IMR-90 (cell line): ENCODE measurements around the gene CFDP1. TPM values are rescaled to one million over a fixed set of nuclear protein-coding genes. Genes with fewer than 3 reads are reported as not detected.

ENCODE experiments used
- ATAC-seq: fragments of 200-7000 bp; cut with Tn5 transposase; 2 replicates; pipeline ENCODE4 v1.9.1; 2020; ENCODE audit warnings: low read depth, mild to moderate bottlenecking, moderate library complexity
- BruUV-seq: library from RNA; stranded (reverse); fragments of 400-500 nt; replicated peaks from 2 replicates; lab custom pipeline; 2021; lab: Mats Ljungman, UMichigan
- CTCF ChIA-PET: fragments of 300-600 bp; formaldehyde crosslinking; extraction: SDS; loops from one replicate; lab custom pipeline; 2021; ENCODE audit warnings: antibody characterized with exemption; lab: Yijun Ruan, JAX
- POLR2A ChIA-PET: fragments of 300-600 bp; sonication (Branson Sonifier 250); formaldehyde crosslinking; loops from one replicate; lab custom pipeline; 2022; ENCODE audit warnings: antibody characterized with exemption; ENCODE audit not compliant: unreplicated experiment; lab: Charles Lee
- DNase-seq: peaks from one replicate; pipeline ENCODE4 v3.0.0; 2013
- H2AFZ ChIP-seq: replicated peaks from 2 replicates; pipeline ENCODE3; 2013; ENCODE audit warnings: low read length, mild to moderate bottlenecking; ENCODE audit not compliant: poor library complexity
- H2AK5ac ChIP-seq: 2 replicates; pipeline ENCODE4 v1.6.1; 2013; ENCODE audit warnings: low read depth, low read length, inconsistent platforms
- H2AK9ac ChIP-seq: replicated peaks from 2 replicates; pipeline ENCODE3; 2013; ENCODE audit warnings: mild to moderate bottlenecking, low read depth, low read length, moderate library complexity; ENCODE audit not compliant: poor library complexity
- H2BK120ac ChIP-seq: 2 replicates; pipeline ENCODE4 v1.6.1; 2013; ENCODE audit warnings: low read depth, low read length, inconsistent platforms
- H2BK15ac ChIP-seq: 3 replicates; pipeline ENCODE4 v1.6.1; 2013; ENCODE audit warnings: low read depth, low read length, inconsistent platforms
- H2BK20ac ChIP-seq: 2 replicates; pipeline ENCODE4 v1.6.1; 2013; ENCODE audit warnings: low read depth, mild to moderate bottlenecking, inconsistent platforms, low read length, moderate library complexity
- H2BK5ac ChIP-seq: 2 replicates; pipeline ENCODE4 v1.6.1; 2013; ENCODE audit warnings: mild to moderate bottlenecking, low read depth, low read length, inconsistent platforms; ENCODE audit not compliant: poor library complexity, severe bottlenecking
- H3K14ac ChIP-seq: replicated peaks from 2 replicates; pipeline ENCODE4 v1.6.1; 2013; ENCODE audit warnings: low read depth, low read length, inconsistent platforms
- H3K18ac ChIP-seq: 2 replicates; pipeline ENCODE4 v1.6.1; 2013; ENCODE audit warnings: low read depth, low read length, control low read depth
- H3K23ac ChIP-seq: 2 replicates; pipeline ENCODE4 v1.6.1; 2013; ENCODE audit warnings: low read depth, low read length, inconsistent platforms
- H3K27ac ChIP-seq: 2 replicates; pipeline ENCODE4 v1.5.1; 2013; ENCODE audit warnings: mild to moderate bottlenecking, control low read depth, low read length; ENCODE audit not compliant: insufficient read depth
- H3K27me3 ChIP-seq: 2 replicates; pipeline ENCODE4 v1.6.1; 2013; ENCODE audit warnings: low read length; ENCODE audit not compliant: control insufficient read depth, insufficient read depth
- H3K36me3 ChIP-seq: 2 replicates; pipeline ENCODE4 v1.6.1; 2013; ENCODE audit warnings: low read length, mixed read lengths; ENCODE audit not compliant: control insufficient read depth, insufficient read depth
- H3K4ac ChIP-seq: 2 replicates; pipeline ENCODE4 v1.6.1; 2013; ENCODE audit warnings: low read depth, low read length, inconsistent platforms
- H3K4me1 ChIP-seq: 2 replicates; pipeline ENCODE4 v1.6.1; 2013; ENCODE audit warnings: low read length, mixed read lengths; ENCODE audit not compliant: control insufficient read depth, insufficient read depth
- H3K4me2 ChIP-seq: 2 replicates; pipeline ENCODE4 v1.6.1; 2013; ENCODE audit warnings: low read depth, mild to moderate bottlenecking, control low read depth, low read length, moderate library complexity
- H3K4me3 ChIP-seq: 2 replicates; pipeline ENCODE4 v1.5.1; 2013; ENCODE audit warnings: low read depth, mild to moderate bottlenecking, control low read depth, low read length, moderate library complexity; ENCODE audit not compliant: insufficient read depth
- H3K56ac ChIP-seq: 2 replicates; pipeline ENCODE4 v1.6.1; 2013; ENCODE audit warnings: low read length, inconsistent platforms; ENCODE audit not compliant: insufficient read depth; ENCODE audit errors: extremely low read depth
- H3K79me1 ChIP-seq, 2 experiments: 2 replicates each; pipeline ENCODE4 v1.6.1; 2013; ENCODE audit warnings: low read length in 2 of 2, inconsistent platforms in 1 of 2, low read depth in 1 of 2
- H3K9ac ChIP-seq: 2 replicates; pipeline ENCODE4 v1.6.1; 2013; ENCODE audit warnings: low read depth, low read length, control low read depth
- H3K9me1 ChIP-seq: 2 replicates; pipeline ENCODE4 v1.6.1; 2013; ENCODE audit warnings: low read length, inconsistent platforms; ENCODE audit not compliant: insufficient read depth
- H3K9me3 ChIP-seq: 2 replicates; pipeline ENCODE4 v1.6.1; 2013; ENCODE audit warnings: low read length; ENCODE audit not compliant: control insufficient read depth, insufficient read depth
- H4K20me1 ChIP-seq: 2 replicates; pipeline ENCODE4 v1.6.1; 2013; ENCODE audit warnings: low read length, inconsistent platforms; ENCODE audit not compliant: insufficient read depth
- H4K5ac ChIP-seq: 2 replicates; pipeline ENCODE4 v1.6.1; 2013; ENCODE audit warnings: mild to moderate bottlenecking, low read depth, low read length, control low read depth
- H4K8ac ChIP-seq, 2 experiments: 2 replicates each; pipeline ENCODE4 v1.6.1; 2013; ENCODE audit warnings: low read depth in 2 of 2, low read length in 2 of 2, control low read depth in 1 of 2, inconsistent platforms in 1 of 2
- H4K91ac ChIP-seq: 2 replicates; pipeline ENCODE4 v1.6.1; 2013; ENCODE audit warnings: low read depth, low read length, inconsistent platforms; ENCODE audit not compliant: insufficient read depth
- BHLHE40 ChIP-seq: fragments of 150-350 bp; IDR thresholded peaks from 2 replicates; pipeline ENCODE4 v1.6.1; 2016; ENCODE audit warnings: mild to moderate bottlenecking, low read depth, low read length
- FOS ChIP-seq: fragments of 150-350 bp; IDR thresholded peaks from 2 replicates; pipeline ENCODE4 v1.6.1; 2016; ENCODE audit warnings: low read depth, low read length
- MAFK ChIP-seq: IDR thresholded peaks from 2 replicates; pipeline ENCODE4 v1.6.1; 2012; ENCODE audit warnings: low read depth, low read length, improper control_type of control experiment
- MAZ ChIP-seq: IDR thresholded peaks from 2 replicates; pipeline ENCODE4 v1.6.1; 2012; ENCODE audit warnings: low read depth, mild to moderate bottlenecking, low read length, improper control_type of control experiment, moderate library complexity, borderline replicate concordance
- MXI1 ChIP-seq: IDR thresholded peaks from 2 replicates; pipeline ENCODE4 v1.6.1; 2012; ENCODE audit warnings: low read depth, mild to moderate bottlenecking, low read length, moderate library complexity, borderline replicate concordance
- RAD21 ChIP-seq: IDR thresholded peaks from 2 replicates; pipeline ENCODE4 v1.6.1; 2012; ENCODE audit warnings: low read length, improper control_type of control experiment
- RCOR1 ChIP-seq: IDR thresholded peaks from 2 replicates; pipeline ENCODE4 v1.6.1; 2012; ENCODE audit warnings: mild to moderate bottlenecking, low read length, improper control_type of control experiment; ENCODE audit not compliant: insufficient replicate concordance
- RFX5 ChIP-seq: IDR thresholded peaks from 2 replicates; pipeline ENCODE4 v1.8.0; 2012; ENCODE audit warnings: low read depth, mild to moderate bottlenecking, low read length, moderate library complexity
- WGBS, 2 experiments: methylation state at CpG; one replicate each; pipeline versions ENCODE4 v1.1.5 to v1.1.7; 2013; ENCODE audit warnings: missing lambda C conversion rate in 2 of 2; ENCODE audit not compliant: insufficient read length in 1 of 2; ENCODE audit errors: extremely low coverage in 2 of 2; 5-methylcytosine and 5-hydroxymethylcytosine counted together
- dilution Hi-C: fragments of 300-500 bp; cut with HindIII; formaldehyde crosslinking; loops from one replicate; pipeline ENCODE4 v1.14.3; 2018; ENCODE audit warnings: low sequenced_read_pairs; ENCODE audit not compliant: unreplicated experiment
- in situ Hi-C: fragments of 300-500 bp; cut with MboI; formaldehyde crosslinking; loops from 3 replicates; pipeline ENCODE4 v1.14.3; 2019; ENCODE audit warnings: low sequenced_read_pairs, inconsistent platforms, mixed read lengths
- intact Hi-C: fragments of 100-400 bp; cut with micrococcal nuclease; formaldehyde crosslinking; loops from 2 replicates; pipeline ENCODE4 v1.10.0; 2022
- polyA plus RNA-seq, 3 experiments: library from polyadenylated mRNA; depleted of rRNA; stranded (reverse); fragments of >200 nt; gene quantifications; 2 replicates each; pipeline ENCODE4 v1.2.3, GENCODE V29; 2012; ENCODE audit warnings: low replicate concordance in 1 of 3
- total RNA-seq: library from RNA; depleted of rRNA; stranded (reverse); fragments of >200 nt; gene quantifications from 2 replicates; pipeline ENCODE4 v1.2.3, GENCODE V29; 2012
- TF ChIP-seq, protein P1 (sequence below): fragments of 150-350 bp; IDR thresholded peaks from 2 replicates; pipeline ENCODE4 v1.6.1; 2017; ENCODE audit warnings: mild to moderate bottlenecking, antibody characterized with exemption, low read length, low read depth
- TF ChIP-seq, protein P2 (sequence below): conservative IDR thresholded peaks from 2 replicates; pipeline ENCODE4 v1.5.1; 2012; ENCODE audit warnings: mild to moderate bottlenecking, low read depth, low read length, improper control_type of control experiment

The CFDP1 gene
- total and polyA plus RNA-seq, 2 of the 4 experiments (the other 2 are of a cell fraction): 15.6 to 38.7 TPM

DNA sequence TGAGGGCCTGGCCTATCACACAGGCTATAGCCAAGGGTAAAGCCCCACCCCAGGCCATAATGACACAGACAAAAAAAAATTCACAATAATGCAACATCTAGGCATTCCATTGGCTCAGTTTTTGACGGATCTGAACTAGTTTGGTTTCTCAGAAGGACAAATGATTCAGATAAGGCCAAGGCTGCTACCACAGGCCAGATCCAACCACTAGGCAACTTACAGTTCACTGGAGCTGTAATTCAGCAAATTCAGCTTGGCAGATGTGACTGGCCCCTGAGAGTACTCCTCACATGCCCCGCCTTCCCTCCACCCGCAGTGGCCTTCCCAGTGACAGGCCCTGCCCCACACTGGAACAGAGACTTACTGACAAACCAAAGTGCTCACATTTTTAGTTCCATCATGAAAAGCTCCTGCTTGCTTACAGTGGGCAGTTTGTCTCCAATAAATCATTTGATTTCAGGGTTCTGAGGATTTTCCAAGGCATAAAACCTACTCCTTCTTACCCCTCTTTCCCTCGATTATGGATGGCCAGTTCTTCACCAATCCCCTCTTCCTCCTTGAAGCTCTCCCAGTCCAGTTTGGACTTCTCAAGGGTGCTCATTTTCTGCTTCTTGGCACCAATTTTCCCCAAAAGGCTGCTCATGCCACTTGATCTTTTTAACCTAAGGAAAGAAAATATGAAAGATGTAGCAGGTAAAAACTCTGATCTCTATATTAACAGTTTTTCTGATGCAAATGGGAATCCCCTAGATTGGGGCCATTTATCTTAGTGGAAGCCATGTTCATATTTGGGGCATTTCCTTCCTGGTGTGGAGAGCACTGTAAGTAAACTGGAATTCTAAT, 128.6 kb downstream of the CFDP1 start (continued):
- TF ChIP-seq, protein P1, sequence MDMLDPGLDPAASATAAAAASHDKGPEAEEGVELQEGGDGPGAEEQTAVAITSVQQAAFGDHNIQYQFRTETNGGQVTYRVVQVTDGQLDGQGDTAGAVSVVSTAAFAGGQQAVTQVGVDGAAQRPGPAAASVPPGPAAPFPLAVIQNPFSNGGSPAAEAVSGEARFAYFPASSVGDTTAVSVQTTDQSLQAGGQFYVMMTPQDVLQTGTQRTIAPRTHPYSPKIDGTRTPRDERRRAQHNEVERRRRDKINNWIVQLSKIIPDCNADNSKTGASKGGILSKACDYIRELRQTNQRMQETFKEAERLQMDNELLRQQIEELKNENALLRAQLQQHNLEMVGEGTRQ: no peak; the same call in 1 of the 2 replicates
- TF ChIP-seq MAZ: no peak
- TF ChIP-seq FOS: no peak

DNA sequence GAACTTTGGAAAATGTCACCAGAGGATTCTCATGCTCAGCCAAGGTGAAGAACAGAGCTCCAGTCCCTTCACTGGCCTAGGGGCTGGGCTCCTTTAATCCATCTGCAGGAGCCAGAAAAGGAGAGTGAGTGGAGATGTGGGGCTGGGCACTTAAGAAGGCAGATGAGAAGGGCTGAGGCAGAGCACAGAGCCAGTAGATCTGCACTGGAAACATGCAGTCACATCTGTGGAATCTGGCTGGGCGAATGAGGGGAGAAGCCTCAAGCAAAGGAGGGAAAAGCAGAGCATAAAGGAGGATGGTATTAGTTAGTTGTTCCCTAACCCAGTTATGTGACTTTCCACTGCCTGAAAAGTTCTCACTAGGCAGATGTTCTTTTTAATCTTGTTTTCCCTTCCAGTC, 131.5 kb downstream of the CFDP1 start:
- CTCF ChIA-PET: no interaction called here
- no TSS peak for BruUV-seq
- no peak overlapping the region for H3K18ac ChIP-seq
- H3K23ac ChIP-seq: peak overlapping the region; percentile 63; the same call in 1 of the 2 replicates
- H3K9me1 ChIP-seq: peaks cover 14% of the 10 kb centered on the region
- no peak overlapping the region for H3K4me2 ChIP-seq
- H4K8ac ChIP-seq: no peak overlapping the region
- no peaks in the 10 kb centered on the region for H3K9me3 ChIP-seq
- no peak overlapping the region for H4K91ac ChIP-seq
- ATAC-seq (no peak), DNase-seq (peak; percentile 67)
- no peaks in the 10 kb centered on the region for H3K27me3 ChIP-seq
- in situ Hi-C loops: no loop called here
- no peak for TF ChIP-seq MAFK
- TF ChIP-seq, protein P2, sequence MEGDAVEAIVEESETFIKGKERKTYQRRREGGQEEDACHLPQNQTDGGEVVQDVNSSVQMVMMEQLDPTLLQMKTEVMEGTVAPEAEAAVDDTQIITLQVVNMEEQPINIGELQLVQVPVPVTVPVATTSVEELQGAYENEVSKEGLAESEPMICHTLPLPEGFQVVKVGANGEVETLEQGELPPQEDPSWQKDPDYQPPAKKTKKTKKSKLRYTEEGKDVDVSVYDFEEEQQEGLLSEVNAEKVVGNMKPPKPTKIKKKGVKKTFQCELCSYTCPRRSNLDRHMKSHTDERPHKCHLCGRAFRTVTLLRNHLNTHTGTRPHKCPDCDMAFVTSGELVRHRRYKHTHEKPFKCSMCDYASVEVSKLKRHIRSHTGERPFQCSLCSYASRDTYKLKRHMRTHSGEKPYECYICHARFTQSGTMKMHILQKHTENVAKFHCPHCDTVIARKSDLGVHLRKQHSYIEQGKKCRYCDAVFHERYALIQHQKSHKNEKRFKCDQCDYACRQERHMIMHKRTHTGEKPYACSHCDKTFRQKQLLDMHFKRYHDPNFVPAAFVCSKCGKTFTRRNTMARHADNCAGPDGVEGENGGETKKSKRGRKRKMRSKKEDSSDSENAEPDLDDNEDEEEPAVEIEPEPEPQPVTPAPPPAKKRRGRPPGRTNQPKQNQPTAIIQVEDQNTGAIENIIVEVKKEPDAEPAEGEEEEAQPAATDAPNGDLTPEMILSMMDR: no peak
- no peak for TF ChIP-seq RFX5
- no peak for TF ChIP-seq BHLHE40
- TF ChIP-seq RCOR1: no peak
- no peak for TF ChIP-seq MXI1
- TF ChIP-seq FOS: no peak
- TF ChIP-seq RAD21: no peak
- TF ChIP-seq, protein P1: no peak
- no peak overlapping the region for H2AFZ ChIP-seq
- peaks cover 4% of the 10 kb centered on the region; the same call in 1 of the 2 replicates for H4K20me1 ChIP-seq
- no peak overlapping the region for H3K27ac ChIP-seq
- no peak overlapping the region for H3K14ac ChIP-seq
- no peak overlapping the region for H3K9ac ChIP-seq
- dilution Hi-C loops: no loop called here
- peak overlapping the region; percentile 21; the same call in 1 of the 2 replicates for H2AK5ac ChIP-seq
- H2BK5ac ChIP-seq: no peak overlapping the region
- no peak overlapping the region for H3K4me3 ChIP-seq
- no peak overlapping the region for H4K5ac ChIP-seq
- no peak overlapping the region for H3K4ac ChIP-seq
- WGBS, 2 experiments: no CpG with 5 or more reads among the region's 1 CpG
- H2BK15ac ChIP-seq: no peak overlapping the region
- H2BK20ac ChIP-seq: no peak overlapping the region
- intact Hi-C loops: no loop called here
- 0 out of 2 replicates have a peak overlapping the region, but pooled peaks have one; percentile 14 for H2BK120ac ChIP-seq
- H3K36me3 ChIP-seq: peaks cover 19% of the 10 kb centered on the region
- peaks cover 7 to 38% of the 10 kb centered on the region in 2 experiments; a peak in 2 of 4 replicates for H3K79me1 ChIP-seq
- peaks cover 19% of the 10 kb centered on the region for H3K4me1 ChIP-seq
- POLR2A ChIA-PET: no interaction called here
- no peak overlapping the region for H2AK9ac ChIP-seq
- no peak overlapping the region for H3K56ac ChIP-seq
